NB4 (cell line): ENCODE measurements around the gene FAM171A1.

ENCODE experiments used
- CTCF ChIP-seq: IDR thresholded peaks from one replicate; pipeline ENCODE4 v1.5.1; 2012; ENCODE audit warnings: low read depth, low read length
- MAX ChIP-seq: IDR thresholded peaks from 2 replicates; pipeline ENCODE4 v1.6.1; 2011; ENCODE audit warnings: low read depth, low read length
- MYC ChIP-seq: IDR thresholded peaks from 2 replicates; pipeline ENCODE4 v1.6.1; 2011; ENCODE audit warnings: low read depth, low read length
- POLR2A ChIP-seq: IDR thresholded peaks from 2 replicates; pipeline ENCODE4 v1.6.1; 2011; ENCODE audit warnings: mild to moderate bottlenecking; ENCODE audit not compliant: insufficient read length; ENCODE audit errors: extremely low read depth

GRCh38 chr10:15253951-15254807 lies 116.9 kb downstream of the FAM171A1 start:
- no peak for TF ChIP-seq CTCF
- TF ChIP-seq POLR2A, result no peak
- no peak for TF ChIP-seq MAX
- TF ChIP-seq MYC, result no peak
